22Rv1 (cell line): ENCODE measurements around the gene RRP9.

Experiments used
- CTCF ChIP-seq: fragments of 450-650 bp; IDR thresholded peaks from 2 replicates; pipeline ENCODE4 v1.5.1; 2017; ENCODE audit warnings: mild to moderate bottlenecking
- ZFX ChIP-seq: fragments of 450-650 bp; IDR thresholded peaks from 2 replicates; pipeline ENCODE4 v1.6.1; 2017; ENCODE audit warnings: antibody characterized with exemption, borderline replicate concordance

- no peak for TF ChIP-seq CTCF
- TF ChIP-seq ZFX: no peak
These were observed 22.3 kb upstream of the RRP9 start for GRCh38 chr3:51963951-51964451.
